Stimulated activated naive B cell treated with anti-CD40 and anti-IgM and Interleukin-4, amounts not matched to agents 10 μg/mL and 1 μg/mL and 100 μg/mL, for 72 hours (primary cell): ENCODE measurements around the gene OR7A10.
"Not testable (repeated sequence)": the region's sequence is repeated elsewhere in the genome, so short reads cannot be mapped to it uniquely, and the experiment has no call there.

Experiments used
- ATAC-seq, 2 donors: fragments of 150-1000 bp; cut with Tn5 transposase; replicated peaks; 2 replicates each; pipeline ENCODE4 v1.10.0; 2021; ENCODE audit warnings: moderate library complexity in 1 of 2
- DNase-seq: peaks from one replicate; pipeline ENCODE4 v3.0.0; 2021
- H3K27ac Mint-ChIP-seq: one replicate; pipeline ENCODE4 v1.8.0; 2022; ENCODE audit warnings: mild to moderate bottlenecking, mixed read lengths
- H3K27me3 Mint-ChIP-seq, 2 donors: one replicate each; pipeline ENCODE4 v1.8.0; 2022; ENCODE audit warnings: mixed read lengths in 2 of 2
- H3K36me3 Mint-ChIP-seq, 2 donors: one replicate each; pipeline ENCODE4 v1.8.0; 2022; ENCODE audit warnings: mixed read lengths in 2 of 2, mild to moderate bottlenecking in 1 of 2
- H3K4me1 Mint-ChIP-seq, 2 donors: one replicate each; pipeline ENCODE4 v1.8.0; 2022; ENCODE audit warnings: mixed read lengths in 2 of 2, mild to moderate bottlenecking in 1 of 2
- H3K4me3 Mint-ChIP-seq, 2 donors: one replicate each; pipeline ENCODE4 v1.8.0; 2022; ENCODE audit warnings: mild to moderate bottlenecking in 2 of 2, mixed read lengths in 2 of 2, moderate library complexity in 1 of 2
- H3K9me3 Mint-ChIP-seq, 2 donors: one replicate each; pipeline ENCODE4 v1.8.0; 2022; ENCODE audit warnings: mixed read lengths in 2 of 2, mild to moderate bottlenecking in 1 of 2

The OR7A10 gene

DNA sequence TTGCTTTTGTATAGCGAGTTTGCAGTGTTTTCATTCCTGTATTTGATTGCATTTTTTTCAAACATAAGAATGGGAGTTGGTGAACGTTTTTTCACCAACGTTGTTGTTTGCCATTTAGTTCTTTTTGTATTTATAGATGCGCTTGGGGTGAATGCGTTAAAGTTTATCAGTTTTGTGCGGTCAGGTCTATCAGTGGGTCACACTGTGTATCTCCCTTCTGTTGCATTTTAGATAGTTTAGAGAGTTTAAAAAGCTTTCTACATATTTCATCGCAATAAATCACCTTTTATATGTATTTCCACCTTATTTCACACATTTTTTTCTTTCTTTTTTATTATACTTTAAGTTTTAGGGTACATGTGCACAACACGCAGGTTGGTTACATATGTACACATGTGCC, 30.1 kb downstream of the OR7A10 start:
- Mint-ChIP-seq H3K27me3 (peaks cover 0 to 3% of the 10 kb centered on the region in 2 donors), H3K9me3 (no peaks in the 10 kb centered on the region), H3K36me3 (no peaks in the 10 kb centered on the region), H3K4me3 (no peak overlapping the region), H3K4me1 (no peaks in the 10 kb centered on the region), H3K27ac (no peak overlapping the region)
- ATAC-seq: no peak
- no peak for DNase-seq

DNA sequence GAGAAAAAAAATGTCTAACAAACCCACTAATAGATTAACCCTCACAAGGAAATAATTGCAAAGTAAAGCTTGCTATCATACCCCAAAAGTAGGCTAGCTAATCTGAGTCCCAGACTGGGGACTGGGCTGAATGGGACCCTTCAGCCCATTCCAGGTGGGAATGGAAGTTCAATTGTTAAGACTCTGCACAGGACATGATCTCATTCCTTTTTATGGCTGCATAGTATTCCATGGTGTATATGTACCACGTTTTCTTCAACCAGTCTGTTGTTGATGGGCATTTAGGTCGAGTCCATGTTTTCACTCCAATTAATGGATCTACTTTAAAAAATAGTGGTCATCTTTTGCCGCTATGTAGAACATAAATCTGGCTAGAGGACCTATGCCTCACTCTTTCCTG, 31.7 kb downstream of the OR7A10 start:
- Mint-ChIP-seq H3K36me3 (no peaks in the 10 kb centered on the region), H3K4me3 (no peak overlapping the region), H3K27ac (no peak overlapping the region), H3K4me1 (no peaks in the 10 kb centered on the region), H3K27me3 (peaks cover 0 to 3% of the 10 kb centered on the region in 2 donors), H3K9me3 (no peaks in the 10 kb centered on the region)
- ATAC-seq: no peak
- DNase-seq: no peak

- ATAC-seq (no peak), DNase-seq (no peak)
- H3K4me1 Mint-ChIP-seq: no peaks in the 10 kb centered on the region
- no peaks in the 10 kb centered on the region for H3K36me3 Mint-ChIP-seq
- no peak overlapping the region for H3K27ac Mint-ChIP-seq
- no peaks in the 10 kb centered on the region for H3K9me3 Mint-ChIP-seq
- no peaks in the 10 kb centered on the region for H3K27me3 Mint-ChIP-seq
- H3K4me3 Mint-ChIP-seq: no peak overlapping the region
Measured at GRCh38 chr19:14814982-14815652, 33.6 kb downstream of the OR7A10 start.

DNA sequence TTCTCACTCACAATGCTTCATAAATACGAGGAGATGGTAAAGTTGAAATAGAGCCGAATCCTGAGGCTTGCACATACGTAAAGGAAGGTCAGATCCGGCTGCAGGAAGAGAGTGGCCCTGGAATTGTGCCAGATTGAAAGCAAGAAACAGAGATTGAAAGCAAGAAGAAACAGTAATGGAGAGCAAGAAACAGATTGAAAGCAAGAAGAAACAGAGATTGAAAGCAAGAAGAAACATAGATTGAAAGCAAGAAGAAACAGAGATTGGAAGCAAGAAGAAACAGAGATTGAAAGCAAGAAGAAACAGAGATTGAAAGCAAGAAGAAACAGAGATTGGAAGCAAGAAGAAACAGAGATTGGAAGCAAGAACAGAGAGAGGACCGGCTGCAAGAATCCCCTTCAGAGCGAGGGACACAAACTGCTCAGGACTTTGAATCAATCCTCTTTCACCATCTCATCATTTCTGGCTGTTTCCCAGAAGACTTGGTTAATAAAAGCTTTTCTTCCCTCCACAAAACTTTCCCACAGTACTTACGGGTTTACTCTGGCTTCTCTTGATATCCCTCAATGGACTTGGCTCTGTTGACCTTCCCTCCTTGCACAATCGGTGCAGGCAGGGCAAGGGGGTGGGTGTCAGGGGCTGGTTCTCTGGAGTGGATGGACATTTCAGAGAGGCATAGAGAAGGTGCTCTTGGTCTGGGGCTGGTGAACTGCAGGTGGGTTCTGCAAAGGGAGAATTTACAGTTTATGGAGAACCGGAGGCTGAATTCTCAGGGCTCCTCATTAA, 39.3 kb downstream of the OR7A10 start:
- H3K4me3 Mint-ChIP-seq: no peak overlapping the region
- DNase-seq (no peak), ATAC-seq (no peak)
- no peaks in the 10 kb centered on the region for H3K36me3 Mint-ChIP-seq
- no peaks in the 10 kb centered on the region for H3K27me3 Mint-ChIP-seq
- H3K4me1 Mint-ChIP-seq: peaks cover 4 to 6% of the 10 kb centered on the region in 2 donors
- H3K9me3 Mint-ChIP-seq: no peaks in the 10 kb centered on the region
- H3K27ac Mint-ChIP-seq: no peak overlapping the region

- no peaks in the 10 kb centered on the region for H3K36me3 Mint-ChIP-seq
- peaks cover 2 to 3% of the 10 kb centered on the region in 2 donors for H3K27me3 Mint-ChIP-seq
- DNase-seq (no peak), ATAC-seq (no peak)
- H3K4me3 Mint-ChIP-seq: no peak overlapping the region
- no peaks in the 10 kb centered on the region for H3K9me3 Mint-ChIP-seq
- no peak overlapping the region for H3K27ac Mint-ChIP-seq
- peaks cover 4 to 6% of the 10 kb centered on the region in 2 donors for H3K4me1 Mint-ChIP-seq
Measured at GRCh38 chr19:14804765-14805164, 44.0 kb downstream of the OR7A10 start.

GRCh38 chr19:14798760-14799159, 50.0 kb downstream of the OR7A10 start:
- Mint-ChIP-seq H3K4me3 (no peak overlapping the region), H3K4me1 (no peaks in the 10 kb centered on the region), H3K27me3 (peaks cover 9 to 12% of the 10 kb centered on the region in 2 donors), H3K9me3 (no peaks in the 10 kb centered on the region), H3K36me3 (no peaks in the 10 kb centered on the region), H3K27ac (no peak overlapping the region)
- ATAC-seq: no peak
- DNase-seq: no peak

GRCh38 chr19:14796021-14796420, 52.7 kb downstream of the OR7A10 start:
- Mint-ChIP-seq H3K36me3 (no peaks in the 10 kb centered on the region), H3K4me1 (no peaks in the 10 kb centered on the region), H3K4me3 (no peak overlapping the region), H3K27me3 (peaks cover 9 to 12% of the 10 kb centered on the region in 2 donors), H3K27ac (no peak overlapping the region), H3K9me3 (no peaks in the 10 kb centered on the region)
- DNase-seq (no peak), ATAC-seq (no peak)

DNA sequence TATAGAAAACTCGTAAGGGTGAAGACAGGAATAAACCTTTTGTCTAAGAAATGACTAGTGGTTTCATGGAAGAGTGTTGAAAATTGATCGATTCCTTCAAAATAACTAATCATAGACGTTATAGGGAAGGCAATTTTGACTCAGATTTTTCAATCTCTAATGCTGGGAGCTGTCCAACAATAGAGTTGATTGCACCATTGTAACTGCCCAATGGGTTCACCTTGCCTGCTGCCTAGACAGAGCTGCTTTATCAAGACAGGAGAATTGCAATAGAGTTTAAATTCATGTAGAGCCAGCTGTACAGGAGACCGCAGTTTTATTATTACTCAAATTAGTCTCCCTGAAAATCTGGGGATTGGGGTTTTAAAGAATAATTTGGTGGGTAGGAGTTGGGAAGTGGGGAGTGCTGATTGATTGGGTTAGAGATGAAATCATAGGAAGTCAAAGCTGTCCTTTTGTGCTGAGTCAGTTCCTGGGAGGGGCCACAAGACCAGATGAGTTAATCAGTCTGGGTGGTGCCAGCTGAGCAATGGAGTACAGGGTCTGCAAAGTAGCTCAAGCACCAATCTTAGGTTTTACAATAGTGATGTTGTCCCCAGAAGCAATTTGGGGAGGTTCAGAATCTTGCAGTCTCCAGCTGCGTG, 53.5 kb downstream of the OR7A10 start:
- Mint-ChIP-seq H3K4me3 (no peak overlapping the region), H3K27ac (no peak overlapping the region)

GRCh38 chr19:14792250-14792649, 56.5 kb downstream of the OR7A10 start:
- H3K27me3 Mint-ChIP-seq, H3K36me3 Mint-ChIP-seq, H3K4me3 Mint-ChIP-seq, H3K9me3 Mint-ChIP-seq, H3K4me1 Mint-ChIP-seq, H3K27ac Mint-ChIP-seq, ATAC-seq, DNase-seq: not testable (repeated sequence)

More for the DNA sequence above, 53.5 kb downstream of the OR7A10 start:
- no peaks in the 10 kb centered on the region for H3K36me3 Mint-ChIP-seq
- DNase-seq: no peak
- ATAC-seq: no peak
- no peaks in the 10 kb centered on the region for H3K4me1 Mint-ChIP-seq
- peaks cover 9 to 12% of the 10 kb centered on the region in 2 donors for H3K27me3 Mint-ChIP-seq
- H3K9me3 Mint-ChIP-seq: no peaks in the 10 kb centered on the region
